ENCODE measurements around the gene NAT16. TPM values are rescaled to one million over a fixed set of nuclear protein-coding genes. Genes with fewer than 3 reads are reported as not detected.
A peak's percentile ranks its signal among the peaks of the same experiment; 100 is the strongest.

The NAT16 gene
- total RNA-seq, 1 donor from 2014 or later = not detected

GRCh38 chr7:101216001-101216859 is 36.1 kb upstream of the NAT16 start:
- Mint-ChIP-seq H3K4me3 (ENCODE audit: unreplicated experiment) (peak overlapping the region; percentile 97), H3K9me3 (ENCODE audit: low read depth) (no peaks in the 10 kb centered on the region), H3K36me3 (ENCODE audit: low read depth) (peaks cover 7% of the 10 kb centered on the region), H3K27me3 (ENCODE audit: low read depth) (no peaks in the 10 kb centered on the region), H3K27ac (ENCODE audit: unreplicated experiment) (peak overlapping the region; percentile 61), H3K4me1 (ENCODE audit: low read depth) (peaks cover 41% of the 10 kb centered on the region)
- no peak for TF ChIP-seq CTCF (IDR thresholded peaks at IDR 0.05)
- no peak for DNase-seq (ENCODE audit: low spot score)

- H3K36me3 Mint-ChIP-seq (ENCODE audit: low read depth) = peaks cover 24% of the 10 kb centered on the region
- no peaks in the 10 kb centered on the region for H3K9me3 Mint-ChIP-seq (ENCODE audit: low read depth)
- H3K4me1 Mint-ChIP-seq (ENCODE audit: low read depth) = peaks cover 22% of the 10 kb centered on the region
- DNase-seq (ENCODE audit: low spot score) = no peak
- no peaks in the 10 kb centered on the region for H3K27me3 Mint-ChIP-seq (ENCODE audit: low read depth)
- no peak overlapping the region for H3K27ac Mint-ChIP-seq (ENCODE audit: unreplicated experiment)
- TF ChIP-seq CTCF (IDR thresholded peaks at IDR 0.05) = no peak
- H3K4me3 Mint-ChIP-seq (ENCODE audit: unreplicated experiment) = no peak overlapping the region
Observed at GRCh38 chr7:101212014-101212413, 31.9 kb upstream of the NAT16 start.

GRCh38 chr7:101211501-101211900 is 31.4 kb upstream of the NAT16 start:
- no peak for DNase-seq (ENCODE audit: low spot score)
- TF ChIP-seq CTCF (IDR thresholded peaks at IDR 0.05) = no peak
- H3K4me3 Mint-ChIP-seq (ENCODE audit: unreplicated experiment) = no peak overlapping the region
- peaks cover 18% of the 10 kb centered on the region for H3K4me1 Mint-ChIP-seq (ENCODE audit: low read depth)
- no peaks in the 10 kb centered on the region for H3K27me3 Mint-ChIP-seq (ENCODE audit: low read depth)
- H3K27ac Mint-ChIP-seq (ENCODE audit: unreplicated experiment) = no peak overlapping the region
- peaks cover 27% of the 10 kb centered on the region for H3K36me3 Mint-ChIP-seq (ENCODE audit: low read depth)
- H3K9me3 Mint-ChIP-seq (ENCODE audit: low read depth) = no peaks in the 10 kb centered on the region

GRCh38 chr7:101210143-101210542 is 30.1 kb upstream of the NAT16 start:
- peaks cover 6% of the 10 kb centered on the region for H3K4me1 Mint-ChIP-seq (ENCODE audit: low read depth)
- no peak overlapping the region for H3K27ac Mint-ChIP-seq (ENCODE audit: unreplicated experiment)
- H3K27me3 Mint-ChIP-seq (ENCODE audit: low read depth) = no peaks in the 10 kb centered on the region
- DNase-seq (ENCODE audit: low spot score) = no peak
- no peaks in the 10 kb centered on the region for H3K9me3 Mint-ChIP-seq (ENCODE audit: low read depth)
- TF ChIP-seq CTCF (IDR thresholded peaks at IDR 0.05) = no peak
- H3K36me3 Mint-ChIP-seq (ENCODE audit: low read depth) = peaks cover 34% of the 10 kb centered on the region
- H3K4me3 Mint-ChIP-seq (ENCODE audit: unreplicated experiment) = no peak overlapping the region

- no peak for TF ChIP-seq CTCF (IDR thresholded peaks at IDR 0.05)
- Mint-ChIP-seq H3K36me3 (ENCODE audit: low read depth) (peaks cover 31% of the 10 kb centered on the region), H3K4me1 (ENCODE audit: low read depth) (no peaks in the 10 kb centered on the region), H3K27ac (ENCODE audit: unreplicated experiment) (no peak overlapping the region), H3K27me3 (ENCODE audit: low read depth) (peaks cover under 1% of the 10 kb centered on the region), H3K4me3 (ENCODE audit: unreplicated experiment) (no peak overlapping the region), H3K9me3 (ENCODE audit: low read depth) (no peaks in the 10 kb centered on the region)
- DNase-seq (ENCODE audit: low spot score) = no peak
Observed at GRCh38 chr7:101208794-101209193, 28.7 kb upstream of the NAT16 start.
